Transverse colon (tissue), 3 donors: ENCODE results near the gene GABRP.
"Not testable (repeated sequence)": the region's sequence is repeated elsewhere in the genome, so short reads cannot be mapped to it uniquely, and the experiment has no call there.

Source experiments
- POLR2A ChIP-seq: fragments of 450-650 bp; IDR thresholded peaks from one replicate; pipeline ENCODE4 v1.6.1; 2016; ENCODE audit warnings: antibody characterized with exemption, mild to moderate bottlenecking, moderate library complexity
- TF ChIP-seq, protein P1 (sequence below), 5 experiments: fragments of 200-600 bp in 3 of 5; fragments of 450-650 bp in 2 of 5; sonication (generic) in 3 of 5; IDR thresholded peaks; 1 replicate in 2 of 5; 2 replicates in 3 of 5; pipeline ENCODE4 v1.5.1; 2016 to 2017; ENCODE audit warnings: antibody characterized with exemption in 5 of 5, inconsistent platforms in 3 of 5, mild to moderate bottlenecking in 2 of 5, moderate library complexity in 1 of 5

DNA sequence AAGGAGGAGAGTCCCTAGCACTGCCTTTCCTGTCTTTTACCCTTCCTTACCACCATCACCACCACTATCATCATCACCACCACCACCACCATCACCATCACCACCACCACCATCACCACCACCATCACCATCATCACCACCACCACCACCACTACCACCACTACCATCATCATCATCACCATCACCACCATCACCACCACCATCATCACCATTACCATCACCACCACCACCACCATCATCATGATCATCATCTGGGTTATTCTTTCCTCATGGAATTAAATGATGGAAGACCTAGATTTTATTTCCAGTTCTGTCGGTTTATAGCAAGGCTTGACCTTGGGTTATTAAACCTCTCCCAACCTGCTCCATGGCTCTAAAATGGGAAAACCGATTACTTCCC lies 50.5 kb downstream of the GABRP start:
- TF ChIP-seq, protein P1, sequence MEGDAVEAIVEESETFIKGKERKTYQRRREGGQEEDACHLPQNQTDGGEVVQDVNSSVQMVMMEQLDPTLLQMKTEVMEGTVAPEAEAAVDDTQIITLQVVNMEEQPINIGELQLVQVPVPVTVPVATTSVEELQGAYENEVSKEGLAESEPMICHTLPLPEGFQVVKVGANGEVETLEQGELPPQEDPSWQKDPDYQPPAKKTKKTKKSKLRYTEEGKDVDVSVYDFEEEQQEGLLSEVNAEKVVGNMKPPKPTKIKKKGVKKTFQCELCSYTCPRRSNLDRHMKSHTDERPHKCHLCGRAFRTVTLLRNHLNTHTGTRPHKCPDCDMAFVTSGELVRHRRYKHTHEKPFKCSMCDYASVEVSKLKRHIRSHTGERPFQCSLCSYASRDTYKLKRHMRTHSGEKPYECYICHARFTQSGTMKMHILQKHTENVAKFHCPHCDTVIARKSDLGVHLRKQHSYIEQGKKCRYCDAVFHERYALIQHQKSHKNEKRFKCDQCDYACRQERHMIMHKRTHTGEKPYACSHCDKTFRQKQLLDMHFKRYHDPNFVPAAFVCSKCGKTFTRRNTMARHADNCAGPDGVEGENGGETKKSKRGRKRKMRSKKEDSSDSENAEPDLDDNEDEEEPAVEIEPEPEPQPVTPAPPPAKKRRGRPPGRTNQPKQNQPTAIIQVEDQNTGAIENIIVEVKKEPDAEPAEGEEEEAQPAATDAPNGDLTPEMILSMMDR (IDR thresholded peaks at IDR 0.05), result not testable (repeated sequence)
- TF ChIP-seq POLR2A, result not testable (repeated sequence)
